PC-3 (cell line): ENCODE results near the gene ANXA8L1.

Experiments
- CTCF ChIP-seq: fragments of 300-600 bp; sonication (generic); conservative IDR thresholded peaks from 2 replicates; pipeline ENCODE4 v1.5.1; 2017; ENCODE audit warnings: antibody characterized with exemption, low read depth, mild to moderate bottlenecking, low read length
- EZH2 ChIP-seq: fragments of 300-600 bp; sonication (generic); IDR thresholded peaks from one replicate; pipeline ENCODE4 v1.6.1; 2017; ENCODE audit warnings: antibody characterized with exemption, mild to moderate bottlenecking, low read length; ENCODE audit not compliant: unreplicated experiment
- EZH2phosphoT487 ChIP-seq: fragments of 300-600 bp; sonication (generic); IDR thresholded peaks from 2 replicates; pipeline ENCODE4 v1.6.1; 2018; ENCODE audit warnings: mild to moderate bottlenecking, antibody characterized with exemption, low read length, borderline replicate concordance

- TF ChIP-seq CTCF (no peak), EZH2 (no peak), EZH2phosphoT487 (no peak)
Observed at GRCh38 chr10:46329690-46330016, 45.9 kb upstream of the ANXA8L1 start.
